Measurements from ENCODE around the gene FOXL3.

The FOXL3 gene

GRCh38 chr7:327991-328702 is 38.2 kb downstream of the FOXL3 start:
- no peak overlapping the region for H3K23ac ChIP-seq (ENCODE audit: low read length)
- H3K4me2 ChIP-seq (ENCODE audit: low read length) = no peak overlapping the region
- no peaks in the 10 kb centered on the region for H3K79me2 ChIP-seq (ENCODE audit: control insufficient read depth, insufficient read depth, low read length)
- H2BK5ac ChIP-seq (ENCODE audit: low read length) = no peak overlapping the region
- no peaks in the 10 kb centered on the region for H3K36me3 ChIP-seq (ENCODE audit: control insufficient read depth, insufficient read depth, low read length)
- H4K8ac ChIP-seq (ENCODE audit: low read depth, low read length) = no peak overlapping the region
- H4K5ac ChIP-seq (ENCODE audit: low read length) = no peak overlapping the region
- H3K9ac ChIP-seq (ENCODE audit: low read length) = no peak overlapping the region
- no peak overlapping the region for H2AK5ac ChIP-seq (ENCODE audit: low read length)
- no peak overlapping the region for H3K4me3 ChIP-seq (ENCODE audit: low read length)
- H3K79me1 ChIP-seq (ENCODE audit: low read length) = no peaks in the 10 kb centered on the region
- no peaks in the 10 kb centered on the region for H3K4me1 ChIP-seq (ENCODE audit: control insufficient read depth, low read depth, low read length)
- H3K27me3 ChIP-seq (ENCODE audit: insufficient read depth, low read length, poor library complexity) = no peaks in the 10 kb centered on the region
- H3K27ac ChIP-seq (ENCODE audit: low read depth, low read length) = no peak overlapping the region
- H2BK120ac ChIP-seq (ENCODE audit: low read depth, low read length) = no peak overlapping the region
- H3K18ac ChIP-seq (ENCODE audit: low read length) = no peak overlapping the region
- H3K56ac ChIP-seq (ENCODE audit: low read length) = no peak overlapping the region
- no CpG with 5 or more reads among the region's 22 CpGs for WGBS (ENCODE audit: extremely low coverage, insufficient coverage, low lambda C conversion rate)
- no peak overlapping the region for H3K4ac ChIP-seq (ENCODE audit: low read depth, low read length)
- DNase-seq = no peak
- no peak overlapping the region for H2BK15ac ChIP-seq (replicated peaks; ENCODE audit: low read depth)

- H2AK5ac ChIP-seq (ENCODE audit: low read length) = no peak overlapping the region
- H3K79me2 ChIP-seq (ENCODE audit: control insufficient read depth, insufficient read depth, low read length) = no peaks in the 10 kb centered on the region
- no CpG with 5 or more reads among the region's 18 CpGs for WGBS (ENCODE audit: extremely low coverage, insufficient coverage, low lambda C conversion rate)
- H4K8ac ChIP-seq (ENCODE audit: low read depth, low read length) = no peak overlapping the region
- no peak overlapping the region for H4K5ac ChIP-seq (ENCODE audit: low read length)
- no peak overlapping the region for H3K18ac ChIP-seq (ENCODE audit: low read length)
- no peak overlapping the region for H3K9ac ChIP-seq (ENCODE audit: low read length)
- no peak overlapping the region for H3K56ac ChIP-seq (ENCODE audit: low read length)
- no peak overlapping the region for H3K23ac ChIP-seq (ENCODE audit: low read length)
- no peak overlapping the region for H3K4me3 ChIP-seq (ENCODE audit: low read length)
- H3K27ac ChIP-seq (ENCODE audit: low read depth, low read length) = no peak overlapping the region
- H3K4me2 ChIP-seq (ENCODE audit: low read length) = no peak overlapping the region
- H3K27me3 ChIP-seq (ENCODE audit: insufficient read depth, low read length, poor library complexity) = no peaks in the 10 kb centered on the region
- no peak for DNase-seq
- no peaks in the 10 kb centered on the region for H3K79me1 ChIP-seq (ENCODE audit: low read length)
- no peak overlapping the region for H2BK15ac ChIP-seq (replicated peaks; ENCODE audit: low read depth)
- no peak overlapping the region for H3K4ac ChIP-seq (ENCODE audit: low read depth, low read length)
- H2BK120ac ChIP-seq (ENCODE audit: low read depth, low read length) = no peak overlapping the region
- H3K4me1 ChIP-seq (ENCODE audit: control insufficient read depth, low read depth, low read length) = no peaks in the 10 kb centered on the region
- no peak overlapping the region for H2BK5ac ChIP-seq (ENCODE audit: low read length)
- no peaks in the 10 kb centered on the region for H3K36me3 ChIP-seq (ENCODE audit: control insufficient read depth, insufficient read depth, low read length)
These were observed 39.8 kb downstream of the FOXL3 start for GRCh38 chr7:329691-330281.

DNA sequence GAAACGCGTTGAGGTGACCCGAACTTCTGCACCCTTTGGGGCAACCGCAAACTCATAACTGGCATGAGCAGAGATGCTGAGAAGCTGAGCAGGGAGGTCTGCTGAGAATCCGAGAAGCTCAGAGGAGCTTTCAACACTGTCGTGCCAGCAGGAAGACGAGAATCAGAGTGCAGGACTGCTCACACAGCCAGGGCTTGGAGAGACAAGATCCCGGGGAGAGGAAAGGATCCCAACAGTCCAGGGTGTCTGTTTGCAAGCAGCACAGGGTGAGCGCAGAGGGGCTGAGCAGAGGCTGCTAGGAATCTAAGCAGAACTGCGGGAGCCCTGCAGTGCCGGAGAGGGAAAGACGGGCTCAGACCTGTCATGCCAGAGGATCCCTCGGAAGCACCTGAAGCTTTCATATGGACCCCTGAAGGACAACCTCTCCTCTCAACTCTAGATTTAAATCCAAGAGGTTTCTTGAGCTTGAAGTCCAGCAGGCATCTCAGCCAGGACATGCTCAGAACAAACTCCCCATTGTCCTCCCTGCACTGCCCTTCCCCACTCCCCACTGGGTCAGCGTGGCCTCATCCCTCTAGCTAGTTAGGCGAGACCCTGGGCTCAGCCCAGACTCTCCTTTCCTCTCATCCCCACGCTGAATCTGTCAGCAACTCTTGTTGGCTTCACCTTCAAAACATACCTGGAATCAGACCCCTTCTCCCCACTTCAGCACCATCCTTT is 40.7 kb downstream of the FOXL3 start:
- Histone ChIP-seq H2BK5ac (ENCODE audit: low read length) (no peak overlapping the region), H3K4me3 (ENCODE audit: low read length) (no peak overlapping the region), H3K18ac (ENCODE audit: low read length) (no peak overlapping the region), H3K27me3 (ENCODE audit: insufficient read depth, low read length, poor library complexity) (no peaks in the 10 kb centered on the region), H3K27ac (ENCODE audit: low read depth, low read length) (no peak overlapping the region), H3K23ac (ENCODE audit: low read length) (no peak overlapping the region), H3K79me2 (ENCODE audit: control insufficient read depth, insufficient read depth, low read length) (no peaks in the 10 kb centered on the region), H3K4ac (ENCODE audit: low read depth, low read length) (no peak overlapping the region), H2AK5ac (ENCODE audit: low read length) (no peak overlapping the region), H2BK120ac (ENCODE audit: low read depth, low read length) (no peak overlapping the region), H4K8ac (ENCODE audit: low read depth, low read length) (no peak overlapping the region), H3K4me2 (ENCODE audit: low read length) (no peak overlapping the region), H2BK15ac (replicated peaks; ENCODE audit: low read depth) (no peak overlapping the region), H3K79me1 (ENCODE audit: low read length) (no peaks in the 10 kb centered on the region), H3K4me1 (ENCODE audit: control insufficient read depth, low read depth, low read length) (no peaks in the 10 kb centered on the region), H3K36me3 (ENCODE audit: control insufficient read depth, insufficient read depth, low read length) (no peaks in the 10 kb centered on the region), H3K9ac (ENCODE audit: low read length) (no peak overlapping the region), H3K56ac (ENCODE audit: low read length) (no peak overlapping the region), H4K5ac (ENCODE audit: low read length) (no peak overlapping the region)
- no CpG with 5 or more reads among the region's 16 CpGs for WGBS (ENCODE audit: extremely low coverage, insufficient coverage, low lambda C conversion rate)
- no peak for DNase-seq

DNA sequence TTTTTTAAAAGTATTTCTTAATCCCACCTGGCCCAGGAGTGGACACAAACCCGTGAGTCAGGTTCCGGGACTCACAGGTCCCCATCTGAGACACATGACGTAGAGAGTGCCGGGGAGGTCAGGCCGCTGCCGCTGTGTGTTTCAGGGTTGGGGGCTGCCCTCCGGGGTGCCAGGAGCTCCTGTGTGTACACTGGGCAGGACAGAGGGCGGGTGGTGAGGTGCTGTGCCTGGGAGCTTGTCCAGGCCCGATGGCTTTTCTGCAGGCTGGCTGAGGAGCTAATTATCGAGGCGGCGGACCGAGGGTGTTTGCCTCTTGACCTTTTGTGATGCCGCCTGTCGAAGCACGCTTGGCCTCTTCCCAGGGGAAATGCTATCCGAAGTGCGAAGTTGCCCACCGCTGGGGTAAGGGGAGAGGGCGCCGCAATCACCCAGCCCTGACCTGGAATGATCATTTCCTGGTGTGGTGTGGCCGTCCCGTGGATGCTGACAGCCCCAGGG is 42.1 kb downstream of the FOXL3 start:
- Histone ChIP-seq H3K27ac (ENCODE audit: low read depth, low read length) (no peak overlapping the region), H3K4ac (ENCODE audit: low read depth, low read length) (no peak overlapping the region), H4K5ac (ENCODE audit: low read length) (no peak overlapping the region), H3K36me3 (ENCODE audit: control insufficient read depth, insufficient read depth, low read length) (no peaks in the 10 kb centered on the region), H3K18ac (ENCODE audit: low read length) (no peak overlapping the region), H4K8ac (ENCODE audit: low read depth, low read length) (no peak overlapping the region), H3K4me2 (ENCODE audit: low read length) (no peak overlapping the region), H3K4me3 (ENCODE audit: low read length) (no peak overlapping the region), H3K9ac (ENCODE audit: low read length) (no peak overlapping the region), H2AK5ac (ENCODE audit: low read length) (no peak overlapping the region), H2BK5ac (ENCODE audit: low read length) (no peak overlapping the region), H3K79me2 (ENCODE audit: control insufficient read depth, insufficient read depth, low read length) (no peaks in the 10 kb centered on the region), H3K79me1 (ENCODE audit: low read length) (no peaks in the 10 kb centered on the region), H2BK15ac (replicated peaks; ENCODE audit: low read depth) (no peak overlapping the region), H3K23ac (ENCODE audit: low read length) (no peak overlapping the region), H2BK120ac (ENCODE audit: low read depth, low read length) (no peak overlapping the region), H3K56ac (ENCODE audit: low read length) (no peak overlapping the region), H3K27me3 (ENCODE audit: insufficient read depth, low read length, poor library complexity) (no peaks in the 10 kb centered on the region), H3K4me1 (ENCODE audit: control insufficient read depth, low read depth, low read length) (no peaks in the 10 kb centered on the region)
- WGBS (ENCODE audit: extremely low coverage, insufficient coverage, low lambda C conversion rate) = no CpG with 5 or more reads among the region's 23 CpGs
- no peak for DNase-seq

DNA sequence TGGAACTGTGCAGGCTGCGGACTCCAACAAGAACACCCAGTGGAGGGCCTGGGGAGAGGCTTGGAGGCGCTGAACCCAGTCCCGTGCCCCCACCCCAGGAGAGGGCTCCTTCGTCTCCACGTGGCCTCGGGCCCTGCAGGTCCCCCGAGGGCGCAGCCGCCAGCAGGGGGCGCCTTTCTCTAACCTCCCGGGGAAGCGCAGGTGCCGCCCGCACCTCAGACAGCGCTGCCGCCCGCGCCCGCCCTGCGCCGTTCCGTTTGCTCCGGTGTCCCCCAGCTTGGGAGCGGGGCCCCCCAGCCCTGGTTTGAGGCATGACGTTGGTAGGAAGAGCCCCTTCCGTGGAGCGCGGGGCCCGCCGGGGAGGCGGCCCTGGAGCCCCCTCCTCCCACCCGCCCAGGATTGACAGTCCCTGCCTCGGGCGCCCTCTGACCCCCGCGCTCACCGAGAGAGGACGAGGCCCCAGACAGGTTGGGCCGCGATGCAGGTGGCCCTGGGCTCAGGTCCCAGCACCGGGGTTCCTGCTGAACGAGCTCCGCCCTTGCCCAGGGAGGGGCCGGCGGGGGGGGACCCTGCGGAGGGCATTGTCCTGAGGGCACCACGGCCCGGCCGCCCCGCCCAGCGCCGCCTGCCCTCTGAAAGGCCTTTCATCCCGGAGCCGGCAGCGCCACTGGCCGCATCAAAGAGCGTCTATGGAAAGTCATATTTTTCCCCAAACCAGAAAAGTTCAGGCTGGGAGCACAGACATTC is 42.8 kb downstream of the FOXL3 start:
- H3K79me1 ChIP-seq (ENCODE audit: low read length) = no peaks in the 10 kb centered on the region
- H4K8ac ChIP-seq (ENCODE audit: low read depth, low read length) = no peak overlapping the region
- DNase-seq = peak; percentile 73
- no peak overlapping the region for H3K9ac ChIP-seq (ENCODE audit: low read length)
- H3K18ac ChIP-seq (ENCODE audit: low read length) = no peak overlapping the region
- H3K27ac ChIP-seq (ENCODE audit: low read depth, low read length) = no peak overlapping the region
- H3K36me3 ChIP-seq (ENCODE audit: control insufficient read depth, insufficient read depth, low read length) = no peaks in the 10 kb centered on the region
- no peak overlapping the region for H2BK15ac ChIP-seq (replicated peaks; ENCODE audit: low read depth)
- WGBS (ENCODE audit: extremely low coverage, insufficient coverage, low lambda C conversion rate) = no CpG with 5 or more reads among the region's 57 CpGs
- H3K4me1 ChIP-seq (ENCODE audit: control insufficient read depth, low read depth, low read length) = no peaks in the 10 kb centered on the region
- no peak overlapping the region for H3K23ac ChIP-seq (ENCODE audit: low read length)
- no peak overlapping the region for H4K5ac ChIP-seq (ENCODE audit: low read length)
- no peak overlapping the region for H2BK5ac ChIP-seq (ENCODE audit: low read length)
- no peaks in the 10 kb centered on the region for H3K27me3 ChIP-seq (ENCODE audit: insufficient read depth, low read length, poor library complexity)
- no peak overlapping the region for H3K4me3 ChIP-seq (ENCODE audit: low read length)
- H3K56ac ChIP-seq (ENCODE audit: low read length) = no peak overlapping the region
- H3K4ac ChIP-seq (ENCODE audit: low read depth, low read length) = no peak overlapping the region
- no peaks in the 10 kb centered on the region for H3K79me2 ChIP-seq (ENCODE audit: control insufficient read depth, insufficient read depth, low read length)
- H2BK120ac ChIP-seq (ENCODE audit: low read depth, low read length) = no peak overlapping the region
- H3K4me2 ChIP-seq (ENCODE audit: low read length) = peak overlapping the region; percentile 38
- no peak overlapping the region for H2AK5ac ChIP-seq (ENCODE audit: low read length)

Measured in mesendoderm (in vitro differentiated cells).